EL (cell line): ENCODE results near the gene ITGAV.

ENCODE experiments used
- DNase-seq: peaks from one replicate; pipeline ENCODE4 v3.0.0-alpha.2; 2016

ITGAV gene

GRCh38 chr2:186614373-186614772, 24.5 kb downstream of the ITGAV start:
- no peak for DNase-seq

- DNase-seq, result no peak
These were observed 27.3 kb downstream of the ITGAV start for GRCh38 chr2:186617148-186617547.

- no peak for DNase-seq
These were observed 27.9 kb downstream of the ITGAV start for GRCh38 chr2:186617771-186618170.

GRCh38 chr2:186618696-186619095, 28.8 kb downstream of the ITGAV start:
- DNase-seq, result no peak

- DNase-seq, result no peak
These were observed 33.2 kb downstream of the ITGAV start for GRCh38 chr2:186623084-186623483.

GRCh38 chr2:186624276-186624675, 34.4 kb downstream of the ITGAV start:
- no peak for DNase-seq

GRCh38 chr2:186629250-186629996, 39.6 kb downstream of the ITGAV start:
- no peak for DNase-seq

GRCh38 chr2:186632417-186632816, 42.6 kb downstream of the ITGAV start:
- DNase-seq, result no peak

- DNase-seq, result no peak
These were observed 44.8 kb downstream of the ITGAV start for GRCh38 chr2:186634701-186635100.

- no peak for DNase-seq
These were observed 47.1 kb downstream of the ITGAV start for GRCh38 chr2:186636800-186637496.

- no peak for DNase-seq
These were observed 47.6 kb downstream of the ITGAV start for GRCh38 chr2:186637497-186637800.

GRCh38 chr2:186639939-186640338, 50.1 kb downstream of the ITGAV start:
- no peak for DNase-seq

GRCh38 chr2:186641132-186641806, 51.4 kb downstream of the ITGAV start:
- DNase-seq, result no peak

- DNase-seq, result peak; percentile 69
These were observed 52.0 kb downstream of the ITGAV start for GRCh38 chr2:186641807-186642321.

- no peak for DNase-seq
These were observed 54.9 kb downstream of the ITGAV start for GRCh38 chr2:186644791-186645190.

- DNase-seq, result peak; percentile 7
These were observed 56.1 kb downstream of the ITGAV start for GRCh38 chr2:186645999-186646398.

GRCh38 chr2:186648130-186648529, 58.3 kb downstream of the ITGAV start:
- no peak for DNase-seq

- DNase-seq, result no peak
These were observed 63.7 kb downstream of the ITGAV start for GRCh38 chr2:186653511-186653910.

- DNase-seq, result no peak
These were observed 69.5 kb downstream of the ITGAV start for GRCh38 chr2:186659383-186659782.

- DNase-seq, result no peak
These were observed 74.7 kb downstream of the ITGAV start for GRCh38 chr2:186664385-186665043.

GRCh38 chr2:186669146-186669545, 79.3 kb downstream of the ITGAV start:
- DNase-seq, result no peak

GRCh38 chr2:186670831-186671230, 81.0 kb downstream of the ITGAV start:
- no peak for DNase-seq

GRCh38 chr2:186675380-186675779, 85.5 kb downstream of the ITGAV start:
- DNase-seq, result no peak
